Glutamatergic neuron (in vitro differentiated cells): ENCODE measurements around the gene MYH1. TPM values are rescaled to one million over a fixed set of nuclear protein-coding genes. Genes with fewer than 3 reads are reported as not detected.

Source experiments
- DNase-seq: peaks from one replicate; pipeline ENCODE4 v3.0.0; 2022
- H3K27ac Mint-ChIP-seq: one replicate; pipeline ENCODE4 v1.8.0; 2020; ENCODE audit warnings: mild to moderate bottlenecking, mixed read lengths, inconsistent platforms; ENCODE audit not compliant: unreplicated experiment
- H3K27me3 Mint-ChIP-seq: one replicate; pipeline ENCODE4 v1.8.0; 2020; ENCODE audit warnings: mild to moderate bottlenecking, moderate library complexity, mixed read lengths, inconsistent platforms; ENCODE audit not compliant: unreplicated experiment
- H3K36me3 Mint-ChIP-seq: one replicate; pipeline ENCODE4 v1.8.0; 2020; ENCODE audit warnings: mild to moderate bottlenecking, mixed read lengths, inconsistent platforms; ENCODE audit not compliant: unreplicated experiment
- H3K4me1 Mint-ChIP-seq: one replicate; pipeline ENCODE4 v1.8.0; 2020; ENCODE audit warnings: mild to moderate bottlenecking, low read depth, mixed read lengths, inconsistent platforms; ENCODE audit not compliant: unreplicated experiment
- H3K4me3 Mint-ChIP-seq: one replicate; pipeline ENCODE4 v1.8.0; 2020; ENCODE audit warnings: mild to moderate bottlenecking, mixed read lengths, inconsistent platforms; ENCODE audit not compliant: unreplicated experiment
- H3K9me3 Mint-ChIP-seq: one replicate; pipeline ENCODE4 v1.8.0; 2020; ENCODE audit warnings: mild to moderate bottlenecking, moderate library complexity, mixed read lengths, inconsistent platforms; ENCODE audit not compliant: unreplicated experiment
- CTCF ChIP-seq: fragments of 200-600 bp; sonication (generic); IDR thresholded peaks from one replicate; pipeline ENCODE4 v1.5.0; 2021; ENCODE audit not compliant: partially characterized antibody, unreplicated experiment
- total RNA-seq: library from RNA; stranded (reverse); fragmentation: NEBNext Ultra II Directional; extraction: Animal tissue kit (Norgen Biotek cat#: 25700); gene quantifications from one replicate; pipeline ENCODE4 v1.2.1, GENCODE V29; 2021; ENCODE audit not compliant: unreplicated experiment

MYH1 gene
- total RNA-seq, 1 donor from 2014 or later, result not detected

DNA sequence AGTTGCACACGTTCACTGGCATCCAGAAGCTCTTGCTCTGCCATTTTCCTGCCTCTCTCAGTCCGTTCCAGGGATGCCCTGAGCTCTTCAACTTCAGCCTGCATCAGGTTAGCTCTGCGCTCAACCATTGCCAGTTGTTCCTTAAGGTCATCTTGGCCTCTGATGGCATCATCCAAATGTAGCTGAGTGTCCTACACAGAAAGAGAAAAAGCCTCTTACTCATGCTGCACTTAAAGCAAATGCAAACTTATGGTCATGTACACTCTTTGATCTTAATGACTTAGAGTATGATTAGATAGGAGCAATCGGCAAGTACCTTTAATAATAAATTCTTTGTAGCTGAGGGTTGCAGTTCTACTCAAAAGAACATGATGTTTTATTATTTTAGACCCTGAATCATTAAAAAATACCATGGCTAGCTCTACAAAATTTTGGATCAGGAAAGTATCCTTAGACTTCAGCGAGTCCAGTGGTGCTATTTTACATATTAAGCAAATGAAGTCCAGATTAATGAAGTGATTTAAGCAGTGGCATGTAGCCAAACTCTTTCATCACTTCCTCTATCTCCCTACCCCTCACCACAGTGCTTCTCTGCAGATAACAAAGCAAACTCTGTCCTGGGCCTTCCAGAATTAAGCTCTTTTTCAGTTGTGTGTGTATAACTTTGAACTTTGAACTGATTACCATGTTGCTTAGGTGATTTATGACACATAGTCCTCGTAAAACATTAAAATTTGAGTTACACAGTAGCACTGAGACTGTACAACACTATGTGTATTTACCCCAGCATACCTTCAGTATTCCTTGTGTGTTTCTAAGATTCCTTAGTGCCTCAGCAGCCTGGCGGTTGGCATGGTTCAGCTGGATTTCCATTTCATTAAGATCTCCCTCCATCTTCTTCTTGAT is 71.1 kb downstream of the MYH1 start:
- H3K27ac Mint-ChIP-seq, result no peak overlapping the region
- no peaks in the 10 kb centered on the region for H3K27me3 Mint-ChIP-seq
- no peak overlapping the region for H3K4me3 Mint-ChIP-seq
- TF ChIP-seq CTCF, result no peak
- H3K36me3 Mint-ChIP-seq, result no peaks in the 10 kb centered on the region
- no peak for DNase-seq
- H3K4me1 Mint-ChIP-seq, result no peaks in the 10 kb centered on the region
- H3K9me3 Mint-ChIP-seq, result no peaks in the 10 kb centered on the region

Other genes with a start within 250 kb of the MYH1 start
- gene MYH13, start 145.5 kb downstream of the MYH1 start, total RNA-seq, result not detected
- 0.96 TPM for gene MYH8, start 96.6 kb downstream of the MYH1 start, total RNA-seq
- not detected for gene MYH4, start 49.0 kb downstream of the MYH1 start, total RNA-seq
- not detected for gene MYH2, start 31.1 kb upstream of the MYH1 start, total RNA-seq
- 2.1 TPM for gene MYH3, start 138.8 kb upstream of the MYH1 start, total RNA-seq
- gene SCO1, start 179.0 kb upstream of the MYH1 start, total RNA-seq, result 20.6 TPM
- 7.9 TPM for gene ADPRM, start 179.1 kb upstream of the MYH1 start, total RNA-seq
- gene TMEM220, start 211.5 kb upstream of the MYH1 start, total RNA-seq, result 1.6 TPM